GM06990 (cell line): ENCODE data around the gene SIRPA.
"Not testable (repeated sequence)": the region's sequence is repeated elsewhere in the genome, so short reads cannot be mapped to it uniquely, and the experiment has no call there.

Experiments used
- DNase-seq: peaks from one replicate; pipeline ENCODE4 v3.0.0-alpha.2; 2011; ENCODE audit not compliant: insufficient read length; ENCODE audit errors: extremely low read depth
- H3K27me3 ChIP-seq: replicated peaks from 2 replicates; pipeline ENCODE4 v1.6.0; 2011; ENCODE audit warnings: low read length; ENCODE audit not compliant: control insufficient read depth, insufficient read depth
- H3K36me3 ChIP-seq: 2 replicates; pipeline ENCODE4 v1.5.1; 2011; ENCODE audit warnings: low read length; ENCODE audit not compliant: control insufficient read depth, insufficient read depth
- H3K4me3 ChIP-seq: replicated peaks from 2 replicates; pipeline ENCODE4 v1.5.1; 2011; ENCODE audit warnings: low read depth, mild to moderate bottlenecking, control low read depth, low read length
- CTCF ChIP-seq: IDR thresholded peaks from 2 replicates; pipeline ENCODE4 v1.5.1; 2011; ENCODE audit warnings: low read length, control low read depth, mild to moderate bottlenecking, inconsistent platforms; ENCODE audit not compliant: insufficient read depth, poor library complexity, severe bottlenecking

SIRPA gene

GRCh38 chr20:1920252-1920651, 25.0 kb downstream of the SIRPA start:
- Histone ChIP-seq H3K27me3 (no peaks in the 10 kb centered on the region; the same call in 1 of the 2 replicates), H3K36me3 (no peaks in the 10 kb centered on the region), H3K4me3 (no peak overlapping the region)
- TF ChIP-seq CTCF = no peak
- no peak for DNase-seq

GRCh38 chr20:1920826-1921225, 25.6 kb downstream of the SIRPA start:
- no peak overlapping the region for H3K4me3 ChIP-seq
- TF ChIP-seq CTCF = no peak
- no peaks in the 10 kb centered on the region; the same call in 1 of the 2 replicates for H3K27me3 ChIP-seq
- H3K36me3 ChIP-seq = no peaks in the 10 kb centered on the region
- DNase-seq = no peak

- DNase-seq, H3K36me3 ChIP-seq, H3K4me3 ChIP-seq, H3K27me3 ChIP-seq: not testable (repeated sequence)
These were observed 26.8 kb downstream of the SIRPA start for GRCh38 chr20:1921985-1922384.

GRCh38 chr20:1922786-1923185, 27.6 kb downstream of the SIRPA start:
- H3K27me3 ChIP-seq = peaks cover 3% of the 10 kb centered on the region
- no peak overlapping the region for H3K4me3 ChIP-seq
- TF ChIP-seq CTCF = no peak
- no peaks in the 10 kb centered on the region for H3K36me3 ChIP-seq
- no peak for DNase-seq

GRCh38 chr20:1924910-1925861, 30.0 kb downstream of the SIRPA start:
- DNase-seq = no peak
- H3K27me3 ChIP-seq = peaks cover 3% of the 10 kb centered on the region
- H3K36me3 ChIP-seq = no peaks in the 10 kb centered on the region
- no peak overlapping the region for H3K4me3 ChIP-seq
- no peak for TF ChIP-seq CTCF

- no peak for TF ChIP-seq CTCF
- Histone ChIP-seq H3K27me3 (peaks cover 3% of the 10 kb centered on the region), H3K36me3 (no peaks in the 10 kb centered on the region), H3K4me3 (no peak overlapping the region)
- no peak for DNase-seq
These were observed 31.0 kb downstream of the SIRPA start for GRCh38 chr20:1926237-1926636.
